HK-2 (cell line): ENCODE data around the gene UEVLD.
"Not testable (repeated sequence)": the region's sequence is repeated elsewhere in the genome, so short reads cannot be mapped to it uniquely, and the experiment has no call there.

Experiments used
- DNase-seq: peaks from one replicate; pipeline ENCODE4 v3.0.0-alpha.2; 2018; ENCODE audit not compliant: unreplicated experiment

Gene UEVLD

GRCh38 chr11:18588297-18589252, at the start of gene UEVLD:
Gene UEVLD, minus strand, starts transcription at chr11:18588734. Its CDS starts 80 bp downstream, at chr11:18588654.
- DNase-seq, result peak; percentile 82

- DNase-seq, result peak; percentile 94
These were observed 45.9 kb upstream of the UEVLD start, which contains the start of gene SPTY2D1 for GRCh38 chr11:18634140-18635032. Gene SPTY2D1, minus strand, starts transcription at chr11:18634342. Its CDS starts 85 bp downstream, at chr11:18634257.

GRCh38 chr11:18633256-18634139, 45.0 kb upstream of the UEVLD start:
- peak; percentile 0 for DNase-seq

GRCh38 chr11:18632841-18633240, 44.3 kb upstream of the UEVLD start:
- no peak for DNase-seq

GRCh38 chr11:18624161-18624560, 35.6 kb upstream of the UEVLD start:
- no peak for DNase-seq

GRCh38 chr11:18623707-18624106, 35.2 kb upstream of the UEVLD start:
- no peak for DNase-seq

GRCh38 chr11:18618342-18619025, 29.9 kb upstream of the UEVLD start:
- DNase-seq, result no peak

- DNase-seq, result no peak
These were observed 29.3 kb upstream of the UEVLD start for GRCh38 chr11:18617688-18618341.

- DNase-seq, result no peak
These were observed 27.3 kb upstream of the UEVLD start for GRCh38 chr11:18615628-18616392.

- DNase-seq, result no peak
These were observed 26.1 kb upstream of the UEVLD start for GRCh38 chr11:18614667-18615066.

- no peak for DNase-seq
These were observed 23.9 kb upstream of the UEVLD start for GRCh38 chr11:18612394-18612793.

- DNase-seq, result no peak
These were observed 22.7 kb upstream of the UEVLD start for GRCh38 chr11:18611196-18611595.

GRCh38 chr11:18608376-18608775, 19.8 kb upstream of the UEVLD start:
- DNase-seq, result no peak

GRCh38 chr11:18600915-18601569, 12.5 kb upstream of the UEVLD start:
- no peak for DNase-seq

GRCh38 chr11:18599739-18600230, 11.3 kb upstream of the UEVLD start, which contains the start of gene MISFA:
Gene MISFA, plus strand, starts transcription at chr11:18599789. Its CDS starts 140 bp downstream, at chr11:18599929.
- no peak for DNase-seq

GRCh38 chr11:18594999-18595749, 6.6 kb upstream of the UEVLD start:
- no peak for DNase-seq

- not testable (repeated sequence) for DNase-seq
These were observed 5.6 kb upstream of the UEVLD start for GRCh38 chr11:18594088-18594487.

GRCh38 chr11:18590571-18590970, 2.0 kb upstream of the UEVLD start:
- no peak for DNase-seq
